Right lung (tissue), 5 donors: Measurements from ENCODE around the gene LMNA. TPM values are rescaled to one million over a fixed set of nuclear protein-coding genes. Genes with fewer than 3 reads are reported as not detected.
"Not testable (repeated sequence)": the region's sequence is repeated elsewhere in the genome, so short reads cannot be mapped to it uniquely, and the experiment has no call there.

Source experiments
- DNase-seq, 2 donors: peaks; one replicate each; pipeline ENCODE4 v3.0.0-alpha.2; 2013
- polyA plus RNA-seq, 5 donors: library from polyadenylated mRNA; unstranded; fragments of 120-200 nt; gene quantifications; one replicate each; pipeline versions ENCODE4 v1.2.1 to v1.2.3, GENCODE V29; 2013; ENCODE audit warnings: inconsistent platforms in 1 of 5, low replicate concordance in 1 of 5; ENCODE audit not compliant: insufficient read length in 5 of 5, insufficient read depth in 1 of 5

LMNA gene
- polyA plus RNA-seq, 5 donors = 71.3 to 128 (median 78.0) TPM

- DNase-seq = no peak
Measured at GRCh38 chr1:156160000-156160742, 45.7 kb downstream of the LMNA start.

DNA sequence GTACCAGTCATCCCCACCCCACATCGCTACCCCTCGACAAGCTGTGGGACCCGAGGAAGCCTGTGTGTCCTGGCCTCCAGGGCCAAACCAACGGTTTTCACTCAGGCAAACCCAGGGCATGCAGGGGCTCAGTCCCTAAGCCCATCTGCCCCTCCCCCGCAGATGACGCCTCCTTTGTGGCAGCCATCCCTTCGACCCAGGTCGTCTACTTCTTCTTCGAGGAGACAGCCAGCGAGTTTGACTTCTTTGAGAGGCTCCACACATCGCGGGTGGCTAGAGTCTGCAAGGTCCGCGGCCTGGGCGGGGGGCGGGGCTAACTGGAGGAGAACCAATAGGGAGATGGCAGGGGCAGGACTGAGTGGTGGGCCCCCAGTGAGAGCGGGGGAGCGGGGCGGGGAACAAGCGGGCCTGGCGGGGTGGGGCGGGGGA lies 46.2 kb downstream of the LMNA start:
- peak; percentile 79 to 82 for DNase-seq

GRCh38 chr1:156162430-156163037 lies 48.0 kb downstream of the LMNA start:
- DNase-seq = no peak

DNA sequence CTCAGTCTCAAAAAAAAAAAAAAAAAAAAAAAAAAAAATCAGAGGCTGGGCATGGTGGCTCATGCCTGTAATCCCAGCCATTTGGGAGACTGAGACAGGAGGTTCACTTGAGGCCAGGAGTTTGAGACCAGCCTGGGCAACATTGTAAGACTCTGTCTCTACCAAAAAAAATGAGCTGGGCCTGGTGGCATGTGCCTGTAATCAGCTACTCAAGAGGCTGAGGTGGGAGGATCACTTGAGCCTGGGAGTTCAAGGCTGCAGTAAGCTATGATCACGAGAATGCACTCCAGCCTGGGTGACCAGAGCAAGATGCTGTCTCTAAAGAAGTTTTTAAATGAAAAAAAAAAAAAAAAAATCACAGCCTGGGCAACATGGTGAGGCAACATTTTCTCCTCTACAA lies 49.2 kb downstream of the LMNA start:
- no peak for DNase-seq

GRCh38 chr1:156164125-156164831 lies 49.8 kb downstream of the LMNA start:
- no peak for DNase-seq

DNA sequence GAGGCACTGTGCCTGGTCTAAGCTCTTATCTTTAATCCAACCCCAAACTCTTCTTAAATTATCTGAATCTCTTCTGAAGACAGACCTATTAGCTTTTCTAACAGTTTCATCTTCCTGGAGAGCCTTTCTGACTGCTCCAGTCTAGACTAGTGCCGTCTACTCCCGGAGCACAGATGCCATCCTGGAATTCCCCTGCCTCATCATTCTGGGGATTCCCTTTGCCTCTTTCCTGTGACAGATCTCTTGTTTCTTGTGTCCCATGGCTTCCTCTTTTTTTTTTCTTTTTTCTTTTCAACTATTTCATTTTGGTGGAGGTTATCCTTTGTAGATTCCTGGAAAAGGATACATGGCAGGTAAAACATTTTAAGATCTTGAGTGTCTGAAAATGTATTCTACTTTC lies 50.6 kb downstream of the LMNA start:
- no peak for DNase-seq

- DNase-seq = no peak
Measured at GRCh38 chr1:156167536-156167935, 53.0 kb downstream of the LMNA start.

DNA sequence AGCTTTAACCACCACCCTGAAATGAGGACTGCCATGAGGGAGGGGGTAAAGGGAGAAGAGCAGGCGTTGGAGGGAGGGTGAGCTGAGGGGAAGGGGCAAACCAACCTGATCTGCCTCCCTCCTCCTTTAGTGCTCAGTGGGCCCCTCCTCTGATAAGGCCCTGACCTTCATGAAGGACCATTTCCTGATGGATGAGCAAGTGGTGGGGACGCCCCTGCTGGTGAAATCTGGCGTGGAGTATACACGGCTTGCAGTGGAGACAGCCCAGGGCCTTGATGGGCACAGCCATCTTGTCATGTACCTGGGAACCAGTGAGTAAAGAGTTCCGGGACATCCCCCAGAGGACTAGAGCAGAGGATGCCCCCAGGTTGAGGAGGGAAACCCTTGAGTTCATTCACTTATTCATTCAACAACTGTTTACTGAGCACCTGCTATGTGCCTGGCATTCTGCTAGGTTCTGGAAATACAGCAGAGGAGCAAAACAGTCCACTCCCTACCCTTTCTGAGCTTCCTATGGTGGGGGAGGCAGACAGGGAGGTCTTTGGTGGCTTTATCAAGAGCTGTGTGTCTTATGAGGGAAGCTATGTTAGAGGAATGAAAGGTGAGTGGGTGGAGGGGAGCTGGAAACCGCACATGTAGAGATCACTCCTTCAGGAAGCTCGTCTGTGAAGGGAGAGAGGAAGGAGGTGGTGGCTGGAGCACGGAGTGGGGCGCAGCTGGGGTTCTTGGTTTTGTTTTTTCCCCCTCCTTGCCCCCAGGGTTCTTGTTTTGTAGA lies 58.4 kb downstream of the LMNA start:
- no peak for DNase-seq

DNA sequence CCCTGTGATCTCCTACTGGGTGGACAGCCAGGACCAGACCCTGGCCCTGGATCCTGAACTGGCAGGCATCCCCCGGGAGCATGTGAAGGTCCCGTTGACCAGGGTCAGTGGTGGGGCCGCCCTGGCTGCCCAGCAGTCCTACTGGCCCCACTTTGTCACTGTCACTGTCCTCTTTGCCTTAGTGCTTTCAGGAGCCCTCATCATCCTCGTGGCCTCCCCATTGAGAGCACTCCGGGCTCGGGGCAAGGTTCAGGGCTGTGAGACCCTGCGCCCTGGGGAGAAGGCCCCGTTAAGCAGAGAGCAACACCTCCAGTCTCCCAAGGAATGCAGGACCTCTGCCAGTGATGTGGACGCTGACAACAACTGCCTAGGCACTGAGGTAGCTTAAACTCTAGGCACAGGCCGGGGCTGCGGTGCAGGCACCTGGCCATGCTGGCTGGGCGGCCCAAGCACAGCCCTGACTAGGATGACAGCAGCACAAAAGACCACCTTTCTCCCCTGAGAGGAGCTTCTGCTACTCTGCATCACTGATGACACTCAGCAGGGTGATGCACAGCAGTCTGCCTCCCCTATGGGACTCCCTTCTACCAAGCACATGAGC lies 62.2 kb downstream of the LMNA start:
- no peak for DNase-seq

GRCh38 chr1:156177919-156178654 lies 63.6 kb downstream of the LMNA start:
- no peak for DNase-seq

DNA sequence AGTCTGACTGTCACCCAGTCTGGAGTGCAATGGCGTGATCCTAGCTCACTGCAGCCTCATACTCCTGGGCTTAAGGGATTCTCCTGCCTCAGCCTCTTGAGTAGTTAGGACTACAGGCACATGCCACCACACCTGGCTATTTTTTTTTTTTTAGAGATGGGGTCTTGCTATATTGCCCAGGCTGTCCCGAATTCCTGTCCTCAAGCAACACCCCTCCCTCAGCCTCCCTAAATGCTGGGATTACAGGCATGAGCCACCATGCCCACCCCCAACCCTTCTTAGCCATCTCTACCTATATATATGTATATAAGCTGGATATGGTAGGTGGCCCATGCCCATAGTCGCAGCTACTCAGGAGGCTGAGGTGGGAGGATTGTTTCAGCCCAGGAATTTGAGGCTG lies 66.0 kb downstream of the LMNA start:
- DNase-seq = no peak

DNA sequence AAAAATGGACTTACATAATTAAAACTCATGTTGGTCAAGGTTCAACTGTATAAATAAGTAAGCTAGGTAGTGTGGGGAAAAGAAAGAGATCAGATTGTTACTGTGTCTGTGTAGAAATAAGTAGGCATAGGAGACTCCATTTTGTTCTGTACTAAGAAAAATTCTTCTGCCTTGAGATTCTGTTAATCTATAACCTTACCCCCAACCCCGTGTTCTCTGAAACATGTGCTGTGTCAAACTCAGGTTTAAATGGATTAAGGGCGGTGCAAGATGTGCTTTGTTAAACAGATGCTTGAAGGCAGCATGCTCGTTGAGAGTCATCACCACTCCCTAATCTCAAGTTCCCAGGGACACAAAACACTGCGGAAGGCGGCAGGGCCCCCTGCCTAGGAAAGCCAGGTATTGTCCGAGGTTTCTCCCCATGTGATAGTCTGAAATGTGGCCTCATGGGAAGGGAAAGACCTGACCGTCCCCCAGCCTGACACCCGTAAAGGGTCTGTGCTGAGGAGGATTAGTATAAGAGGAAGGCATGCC lies 66.9 kb downstream of the LMNA start:
- not testable (repeated sequence) for DNase-seq

DNA sequence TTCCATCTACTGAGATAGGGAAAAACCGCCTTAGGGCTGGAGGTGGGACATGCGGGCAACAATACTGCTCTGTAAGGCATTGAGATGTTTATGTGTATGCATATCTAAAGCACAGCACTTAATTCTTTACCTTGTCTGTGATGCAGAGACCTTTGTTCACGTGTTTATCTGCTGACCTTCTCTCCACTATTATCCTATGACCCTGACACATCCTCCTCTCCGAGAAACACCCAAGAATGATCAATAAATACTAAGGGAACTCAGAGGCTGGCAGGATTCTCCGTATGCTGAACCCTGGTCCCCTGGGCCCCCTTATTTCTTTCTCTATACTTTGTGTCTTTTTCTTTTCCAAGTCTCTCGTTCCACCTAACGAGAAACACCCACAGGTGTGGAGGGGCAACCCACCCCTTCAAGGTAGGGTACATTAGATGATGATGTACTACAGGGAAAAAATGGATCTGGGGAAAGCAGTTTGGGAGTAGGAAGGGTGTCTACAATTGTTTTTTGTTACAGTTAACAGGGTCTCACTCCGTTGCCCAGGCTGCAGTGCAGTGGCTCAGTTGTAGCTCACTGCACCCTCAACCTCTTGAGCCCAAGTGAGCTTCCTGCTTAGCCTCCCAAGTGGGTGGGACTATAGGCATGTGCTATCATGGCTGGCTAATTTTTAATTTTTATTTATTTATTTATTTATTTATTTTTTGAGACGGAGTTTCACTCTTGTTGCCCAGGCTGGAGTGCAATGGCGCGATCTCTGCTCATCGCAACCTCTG lies 67.7 kb downstream of the LMNA start:
- not testable (repeated sequence) for DNase-seq

GRCh38 chr1:156186347-156187177 lies 72.1 kb downstream of the LMNA start:
- DNase-seq = not testable (repeated sequence)
